HG03097 (cell line): ENCODE results near the gene CAPZB.
A peak's percentile ranks its signal among the peaks of the same experiment; 100 is the strongest.

Source experiments
- ATAC-seq: cut with Tn5 transposase; IDR thresholded peaks from one replicate; pipeline ENCODE4 v1.9.1; 2021; ENCODE audit not compliant: unreplicated experiment, low FRiP score

Gene CAPZB

DNA sequence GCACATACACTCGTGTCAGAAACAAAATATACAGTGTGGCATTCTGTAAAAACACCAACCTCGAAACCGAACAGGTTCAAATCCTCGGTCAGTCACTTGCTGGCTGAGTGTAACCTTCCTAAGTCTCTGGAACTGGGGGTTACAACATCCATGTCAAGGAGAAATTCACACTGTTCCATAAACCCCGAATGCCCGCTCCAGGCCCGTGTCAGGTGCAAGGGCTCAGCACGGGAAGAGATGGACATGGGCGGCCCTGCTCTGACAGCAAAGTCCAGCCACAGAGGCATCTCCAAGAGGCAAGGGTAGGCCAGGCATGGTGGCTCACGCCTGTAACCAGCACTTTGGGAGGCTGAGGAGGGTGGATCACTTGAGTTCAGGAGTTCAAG lies 93.8 kb downstream of the CAPZB start:
- ATAC-seq = no peak

DNA sequence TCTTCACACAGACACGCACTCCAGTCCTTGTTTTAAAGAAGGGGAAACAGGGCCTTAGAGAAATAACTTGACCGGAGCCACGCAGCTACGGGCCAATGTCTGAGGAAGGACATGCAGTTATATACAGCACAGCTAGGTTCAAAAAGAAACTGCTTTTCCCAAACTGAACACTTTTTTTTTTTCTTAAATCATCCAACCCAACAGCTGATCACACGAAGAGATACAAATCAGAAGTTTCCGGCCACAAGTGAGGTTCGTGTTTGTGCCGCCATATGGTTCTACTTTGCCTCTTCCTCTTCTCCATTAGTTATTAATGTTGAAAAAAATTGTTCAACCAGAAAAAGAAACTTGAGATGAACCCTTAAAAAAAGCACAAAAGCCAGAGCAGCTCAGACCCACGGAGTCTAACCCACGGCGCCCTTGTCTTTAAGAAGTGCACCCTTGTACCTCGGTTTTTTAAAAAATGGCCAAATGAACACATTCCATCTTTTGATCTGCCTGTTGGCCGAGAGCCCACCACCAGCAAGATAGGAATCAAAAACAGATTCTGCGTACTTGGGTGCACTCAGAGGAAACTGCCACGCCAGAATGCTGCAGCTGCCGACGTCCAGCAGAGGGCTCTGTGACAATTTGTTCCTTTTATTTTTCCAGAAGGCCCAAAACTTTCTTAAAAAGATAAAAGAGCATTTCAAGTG lies 94.3 kb downstream of the CAPZB start:
- peak; percentile 46 for ATAC-seq

DNA sequence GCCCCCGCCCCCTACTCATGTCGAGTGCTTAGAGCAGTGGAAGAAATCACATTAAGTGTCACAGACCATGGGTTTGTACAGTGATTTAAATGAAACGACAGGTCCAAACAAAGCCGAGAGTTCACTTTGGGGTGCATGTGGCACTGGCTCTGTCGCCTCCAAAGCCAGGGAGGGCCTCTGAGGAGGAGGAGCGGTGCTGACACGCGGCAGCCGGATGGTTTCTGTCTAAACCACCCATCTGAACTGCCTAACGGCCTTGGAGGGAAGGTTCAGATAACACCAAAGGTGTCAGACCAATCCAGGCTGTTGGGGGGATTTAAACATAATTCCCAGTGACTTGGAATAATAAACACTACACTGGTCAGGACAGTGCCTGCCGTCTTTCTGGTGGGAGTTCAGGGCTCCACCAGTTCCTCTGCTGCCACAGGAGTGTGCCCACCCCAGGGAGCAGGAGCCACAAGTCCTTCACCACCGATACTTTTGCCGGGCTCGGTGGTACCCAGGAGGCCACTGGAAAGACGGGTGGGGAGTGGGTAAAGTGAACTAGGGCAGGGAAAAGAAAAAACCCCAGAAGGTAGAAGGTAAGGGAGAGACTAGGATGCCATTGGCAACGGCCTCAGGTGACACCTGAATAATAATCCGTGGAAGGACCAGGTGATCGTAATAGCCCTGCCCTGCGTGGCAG lies 95.0 kb downstream of the CAPZB start:
- ATAC-seq = peak; percentile 7

DNA sequence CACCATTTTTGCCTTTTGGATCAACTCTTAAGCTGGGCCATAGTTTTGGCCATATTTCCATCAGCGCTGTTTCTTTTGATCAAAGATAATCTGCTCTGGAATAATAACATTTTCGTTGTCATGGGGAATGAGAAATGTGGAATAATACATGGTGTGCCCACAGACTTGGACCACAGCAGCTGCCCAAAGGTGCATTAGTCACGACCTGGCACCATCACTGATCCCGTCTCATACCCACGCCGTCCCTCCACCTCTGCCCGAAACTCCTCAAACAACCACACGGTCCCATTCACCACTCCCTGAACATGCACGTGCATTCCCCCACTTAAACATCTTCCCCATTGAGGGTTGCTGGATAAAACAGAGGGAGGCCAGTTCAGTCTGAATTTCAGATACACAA lies 96.4 kb downstream of the CAPZB start:
- ATAC-seq = no peak

DNA sequence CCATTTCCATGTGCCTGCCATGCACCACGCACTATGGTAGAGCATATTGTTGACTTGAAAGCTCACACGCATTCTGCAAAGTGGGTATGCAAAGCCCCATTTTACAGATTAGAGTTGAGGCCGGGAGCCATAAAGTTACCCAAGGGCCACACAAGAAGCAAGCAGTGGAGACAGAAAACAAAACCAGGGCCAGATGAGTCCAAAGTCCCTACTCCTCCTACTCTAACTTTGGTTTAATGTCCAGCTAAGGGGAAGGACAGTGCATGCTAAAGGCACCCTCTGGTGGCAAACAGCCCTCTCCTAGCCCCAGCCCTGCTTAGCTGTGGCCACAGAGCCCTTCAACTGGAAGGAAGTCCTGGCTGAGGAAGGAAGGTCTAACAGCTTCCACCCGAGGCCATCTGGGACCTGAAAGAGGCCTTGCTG lies 98.3 kb downstream of the CAPZB start:
- ATAC-seq = no peak

GRCh38 chr1:19385869-19386591 lies 99.3 kb downstream of the CAPZB start:
- ATAC-seq = no peak

GRCh38 chr1:19385221-19385620 lies 100.1 kb downstream of the CAPZB start:
- no peak for ATAC-seq

DNA sequence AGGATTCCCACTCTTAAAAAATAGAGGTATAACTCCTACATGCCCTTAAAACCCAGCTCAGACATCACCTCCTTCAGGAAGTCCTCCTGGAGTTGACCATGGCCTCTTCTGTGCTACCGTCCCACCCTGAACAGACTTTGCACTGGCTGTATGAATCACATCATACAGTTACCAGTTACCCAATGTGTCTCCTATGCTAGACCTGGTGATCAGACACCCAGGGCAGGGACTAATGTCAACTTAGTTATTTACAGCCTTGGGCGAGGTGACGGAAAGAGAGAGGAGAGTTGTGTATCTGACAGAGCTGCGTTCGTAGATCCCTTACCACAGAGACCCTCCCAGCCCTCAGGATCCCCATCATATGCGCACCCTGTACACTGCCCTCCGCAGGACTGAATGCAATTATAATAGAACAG lies 100.6 kb downstream of the CAPZB start:
- ATAC-seq = no peak

- ATAC-seq = no peak
These were observed 101.2 kb downstream of the CAPZB start for GRCh38 chr1:19384113-19384512.

DNA sequence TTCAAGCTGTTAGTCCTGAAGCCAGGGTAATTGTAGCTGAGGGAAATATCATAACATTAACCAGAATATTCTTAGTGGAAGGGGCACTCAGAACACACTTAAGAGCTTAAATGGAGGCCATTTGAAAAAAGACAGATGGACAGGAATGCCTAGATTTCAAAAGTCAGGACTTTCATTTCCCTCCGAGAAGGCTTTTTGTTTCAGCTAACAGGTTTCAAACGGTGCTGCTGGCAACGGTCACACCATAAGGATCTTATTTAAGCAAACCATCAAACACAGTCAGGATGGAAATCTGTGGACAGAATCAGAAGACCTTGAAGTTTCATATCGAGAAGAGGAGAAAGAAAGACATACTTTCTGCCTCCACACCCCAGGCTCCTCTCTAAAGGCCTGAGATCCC lies 103.1 kb downstream of the CAPZB start:
- no peak for ATAC-seq

DNA sequence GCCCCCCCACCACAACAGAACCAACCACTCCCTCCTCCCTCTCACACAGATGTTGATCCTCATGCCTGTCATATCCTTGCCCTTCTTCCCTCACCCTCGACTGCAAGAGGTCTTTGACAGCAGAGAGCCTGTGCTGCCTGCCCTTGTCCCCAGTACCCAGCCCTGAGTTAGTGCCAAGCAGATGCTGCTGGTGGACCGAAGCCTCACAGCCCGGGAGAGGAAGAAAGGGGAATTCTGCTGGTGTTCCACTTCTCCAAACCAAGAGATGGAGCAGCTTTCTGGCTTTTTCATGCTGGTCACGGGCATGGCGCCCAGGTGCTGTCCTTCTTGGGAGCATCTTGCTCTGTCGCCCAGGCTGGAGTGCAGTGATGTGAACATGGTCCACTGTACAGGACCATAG lies 104.1 kb downstream of the CAPZB start:
- ATAC-seq = no peak

GRCh38 chr1:19377812-19378718 lies 107.3 kb downstream of the CAPZB start:
- no peak for ATAC-seq

DNA sequence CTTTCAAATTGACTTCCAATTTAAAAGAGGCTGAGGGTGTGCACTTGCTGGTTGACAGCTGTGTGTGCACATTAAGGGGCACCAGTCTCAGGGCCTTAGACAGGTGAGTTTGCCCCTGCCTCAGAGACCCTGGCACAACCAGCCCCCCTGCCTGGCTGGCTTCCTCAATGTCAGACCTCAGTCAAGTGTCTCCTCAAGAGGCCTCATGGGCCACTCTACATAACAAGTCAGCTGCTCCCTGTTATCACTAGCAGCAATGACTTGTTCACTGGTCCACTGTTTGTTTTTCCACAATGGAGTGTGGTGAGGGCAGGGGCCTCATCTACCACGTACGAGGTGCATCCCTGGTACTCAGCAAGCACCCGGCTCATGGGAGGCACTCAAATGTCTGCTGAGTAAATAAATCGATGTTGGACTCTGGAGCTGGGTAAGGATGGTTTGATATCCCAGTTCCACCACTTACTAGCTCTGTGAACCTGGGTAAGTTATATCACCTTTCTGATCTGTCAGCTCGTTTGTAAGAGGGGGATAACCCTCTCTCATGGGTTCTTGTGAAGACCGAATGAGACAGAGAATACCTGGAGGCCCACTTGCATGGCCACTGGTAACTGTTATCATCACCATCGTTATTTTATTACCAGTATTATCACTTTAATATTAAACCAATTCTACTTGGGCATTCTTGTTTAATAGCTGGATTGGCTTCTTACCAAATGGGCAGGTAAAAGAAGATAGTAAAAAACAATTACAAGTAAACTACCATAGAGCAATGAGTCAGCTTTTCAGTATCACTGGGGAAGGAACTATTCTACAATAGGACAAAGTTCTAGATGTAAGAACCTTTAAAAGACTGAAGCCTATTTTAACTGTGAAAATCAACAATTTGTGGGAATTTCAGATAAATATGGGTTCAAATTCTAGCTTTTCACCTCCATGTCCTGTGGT lies 108.6 kb downstream of the CAPZB start:
- ATAC-seq = no peak

GRCh38 chr1:19375631-19376400 lies 109.5 kb downstream of the CAPZB start:
- ATAC-seq = no peak

- no peak for ATAC-seq
These were observed 110.4 kb downstream of the CAPZB start for GRCh38 chr1:19374926-19375325.

- no peak for ATAC-seq
These were observed 111.1 kb downstream of the CAPZB start for GRCh38 chr1:19374083-19374801.

DNA sequence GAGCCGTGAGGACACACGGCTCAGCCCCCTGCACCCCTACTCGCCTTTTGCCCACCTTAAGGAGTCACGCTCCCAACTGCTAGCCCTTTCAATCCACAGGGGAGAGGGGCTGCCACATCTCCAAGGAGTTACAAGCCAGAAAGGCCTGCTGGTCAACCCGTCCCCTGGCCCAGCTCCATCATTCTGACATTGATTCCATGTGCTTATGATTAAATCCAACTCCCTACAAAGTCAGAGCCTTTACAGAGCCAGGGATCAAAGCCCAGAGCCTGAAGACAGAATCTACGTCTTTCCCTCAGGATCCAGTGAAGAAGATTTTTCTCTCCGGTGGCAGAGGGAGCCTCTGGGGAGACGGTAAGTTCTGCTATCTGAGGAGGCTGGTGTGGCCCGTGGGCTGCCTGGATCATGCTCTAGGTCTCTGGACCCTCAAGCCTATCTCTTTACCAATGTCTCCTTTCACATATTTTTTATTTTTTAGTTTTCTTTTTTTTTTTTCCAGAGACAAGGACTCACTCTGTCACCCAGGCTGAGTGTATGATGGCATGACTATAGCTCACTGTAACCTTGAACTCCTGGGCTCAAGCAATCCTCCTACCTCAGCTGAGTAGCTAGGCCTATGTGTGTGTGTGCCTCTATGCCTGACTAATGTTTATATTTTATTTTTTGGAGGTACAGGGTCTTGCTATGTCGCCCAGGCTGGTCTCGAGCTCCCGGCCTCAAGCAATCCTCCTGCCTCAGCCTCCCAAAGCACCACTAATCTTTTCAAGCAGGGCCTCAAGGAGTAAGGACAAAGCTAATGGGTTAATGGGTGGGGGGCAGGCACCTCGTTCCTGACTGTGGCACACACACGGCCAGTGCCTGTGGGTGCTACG lies 111.9 kb downstream of the CAPZB start:
- ATAC-seq = no peak
